ENCODE data around the gene WSB1.
A peak's percentile ranks its signal among the peaks of the same experiment; 100 is the strongest.

The WSB1 gene

DNA sequence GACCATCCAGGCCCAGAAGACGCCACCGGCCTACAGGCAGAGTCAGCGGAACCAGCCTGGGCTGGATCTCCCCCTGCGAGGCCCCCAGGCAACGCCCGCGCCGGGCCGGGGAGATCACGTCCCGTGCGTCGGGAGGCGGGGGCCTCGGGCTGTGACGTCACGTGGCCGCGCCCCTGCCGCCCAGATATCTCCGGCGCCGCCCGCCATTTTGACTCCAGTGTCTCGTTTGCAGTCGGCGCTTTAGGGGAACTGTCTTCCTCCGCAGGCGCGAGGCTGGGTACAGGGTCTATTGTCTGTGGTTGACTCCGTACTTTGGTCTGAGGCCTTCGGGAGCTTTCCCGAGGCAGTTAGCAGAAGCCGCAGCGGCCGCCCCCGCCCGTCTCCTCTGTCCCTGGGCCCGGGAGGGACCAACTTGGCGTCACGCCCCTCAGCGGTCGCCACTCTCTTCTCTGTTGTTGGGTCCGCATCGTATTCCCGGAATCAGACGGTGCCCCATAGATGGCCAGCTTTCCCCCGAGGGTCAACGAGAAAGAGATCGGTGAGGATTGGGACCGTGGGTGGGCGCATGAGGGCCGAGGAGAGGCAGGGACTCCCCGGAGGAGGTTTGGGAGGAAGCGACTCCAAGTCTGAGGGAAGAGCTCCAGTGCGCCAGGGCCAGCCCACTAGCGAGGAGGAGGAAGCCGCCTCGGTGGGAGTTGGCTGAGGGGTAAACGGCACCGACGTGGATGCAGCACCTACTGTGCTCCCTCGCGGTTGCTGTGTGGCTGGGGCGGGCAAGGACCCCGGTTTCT, at the start of gene WSB1:
Gene WSB1 (plus strand): TSS at position 217 of the 791 bp plus-strand sequence. CDS start 282 bp downstream, at position 499.
- H4K20me1 ChIP-seq (ENCODE audit: control insufficient read depth, insufficient read depth, low read depth, low read length): peaks cover 17% of the 10 kb centered on the region
- TF ChIP-seq CTCF (IDR thresholded peaks at IDR 0.05; ENCODE audit: low read depth, low read length, poor library complexity, severe bottlenecking) (peak; percentile 26), EZH2phosphoT487 (IDR thresholded peaks at IDR 0.05; ENCODE audit: borderline replicate concordance, low read length) (no peak)
- H3K36me3 ChIP-seq (ENCODE audit: control insufficient read depth, low read length): peaks cover 23% of the 10 kb centered on the region
- H3K9me3 ChIP-seq (ENCODE audit: control insufficient read depth, insufficient read depth, low read length): no peaks in the 10 kb centered on the region
- peaks cover 51% of the 10 kb centered on the region for H3K79me2 ChIP-seq (ENCODE audit: control insufficient read depth, low read length)
- peak within 1 kb of the TSS; percentile 79 for H3K4me3 ChIP-seq (ENCODE audit: low read length)
- H3F3A ChIP-seq (ENCODE audit: control insufficient read depth, insufficient read depth): no peaks in the 10 kb centered on the region; the same call in 1 of the 2 replicates
- H3K27ac ChIP-seq (ENCODE audit: low read depth, low read length): peak within 1 kb of the TSS; percentile 84
- no peaks in the 10 kb centered on the region for H3K27me3 ChIP-seq (ENCODE audit: control insufficient read depth, low read length)
- H3K4me1 ChIP-seq (ENCODE audit: control insufficient read depth, low read length): peaks cover 23% of the 10 kb centered on the region
- peak within 1 kb of the TSS; percentile 73 for H3K4me2 ChIP-seq (ENCODE audit: low read length)
- no peaks in the 10 kb centered on the region for H3K9me2 ChIP-seq (replicated peaks; ENCODE audit: control insufficient read depth, low read length)

GRCh38 chr17:27244491-27245223, 49.3 kb upstream of the WSB1 start:
- H4K20me1 ChIP-seq (ENCODE audit: control insufficient read depth, insufficient read depth, low read depth, low read length): no peaks in the 10 kb centered on the region
- TF ChIP-seq EZH2phosphoT487 (IDR thresholded peaks at IDR 0.05; ENCODE audit: borderline replicate concordance, low read length) (no peak), CTCF (IDR thresholded peaks at IDR 0.05; ENCODE audit: low read depth, low read length, poor library complexity, severe bottlenecking) (no peak)
- H3K27me3 ChIP-seq (ENCODE audit: control insufficient read depth, low read length): no peaks in the 10 kb centered on the region
- H3K79me2 ChIP-seq (ENCODE audit: control insufficient read depth, low read length): no peaks in the 10 kb centered on the region
- H3K9me2 ChIP-seq (replicated peaks; ENCODE audit: control insufficient read depth, low read length): no peaks in the 10 kb centered on the region
- peaks cover 14% of the 10 kb centered on the region for H3K4me1 ChIP-seq (ENCODE audit: control insufficient read depth, low read length)
- no peak overlapping the region for H3K27ac ChIP-seq (ENCODE audit: low read depth, low read length)
- H3K9me3 ChIP-seq (ENCODE audit: control insufficient read depth, insufficient read depth, low read length): no peaks in the 10 kb centered on the region
- no peaks in the 10 kb centered on the region for H3K36me3 ChIP-seq (ENCODE audit: control insufficient read depth, low read length)
- H3K4me3 ChIP-seq (ENCODE audit: low read length): peak overlapping the region; percentile 27
- H3F3A ChIP-seq (ENCODE audit: control insufficient read depth, insufficient read depth): no peaks in the 10 kb centered on the region
- peak overlapping the region; percentile 47 for H3K4me2 ChIP-seq (ENCODE audit: low read length)

- no peaks in the 10 kb centered on the region for H3K9me3 ChIP-seq (ENCODE audit: control insufficient read depth, insufficient read depth, low read length)
- peaks cover 14% of the 10 kb centered on the region for H3K4me1 ChIP-seq (ENCODE audit: control insufficient read depth, low read length)
- no peaks in the 10 kb centered on the region for H3K9me2 ChIP-seq (replicated peaks; ENCODE audit: control insufficient read depth, low read length)
- H3K4me3 ChIP-seq (ENCODE audit: low read length): peak overlapping the region; percentile 27
- no peaks in the 10 kb centered on the region for H3F3A ChIP-seq (ENCODE audit: control insufficient read depth, insufficient read depth)
- no peak overlapping the region for H3K27ac ChIP-seq (ENCODE audit: low read depth, low read length)
- TF ChIP-seq CTCF (IDR thresholded peaks at IDR 0.05; ENCODE audit: low read depth, low read length, poor library complexity, severe bottlenecking) (peak; percentile 73), EZH2phosphoT487 (IDR thresholded peaks at IDR 0.05; ENCODE audit: borderline replicate concordance, low read length) (no peak)
- H3K36me3 ChIP-seq (ENCODE audit: control insufficient read depth, low read length): no peaks in the 10 kb centered on the region
- peak overlapping the region; percentile 47 for H3K4me2 ChIP-seq (ENCODE audit: low read length)
- H4K20me1 ChIP-seq (ENCODE audit: control insufficient read depth, insufficient read depth, low read depth, low read length): no peaks in the 10 kb centered on the region
- no peaks in the 10 kb centered on the region for H3K27me3 ChIP-seq (ENCODE audit: control insufficient read depth, low read length)
- no peaks in the 10 kb centered on the region for H3K79me2 ChIP-seq (ENCODE audit: control insufficient read depth, low read length)
Observed at GRCh38 chr17:27245230-27245696, 48.7 kb upstream of the WSB1 start.

All from DOHH2 (cell line).